Left colon (tissue), 2 donors: ENCODE measurements around the gene DLG4. TPM values are rescaled to one million over a fixed set of nuclear protein-coding genes. Genes with fewer than 3 reads are reported as not detected.
"Not testable (repeated sequence)": the region's sequence is repeated elsewhere in the genome, so short reads cannot be mapped to it uniquely, and the experiment has no call there.

Source experiments
- ATAC-seq: fragments of 200-7000 bp; cut with Tn5 transposase; one replicate; pipeline ENCODE4 v1.9.1; 2020; ENCODE audit warnings: mild to moderate bottlenecking, moderate library complexity
- DNase-seq, 2 donors: peaks; one replicate each; pipeline ENCODE4 v3.0.0-alpha.2; 2020
- intact Hi-C, 2 donors: fragments of 100-400 bp; cut with DNase I in 1 of 2; cut with micrococcal nuclease in 1 of 2; formaldehyde crosslinking; loops; one replicate each; pipeline versions ENCODE4 v1.11.2 to v1.14.0; 2022; cut with DNase I, micrococcal nuclease
- total RNA-seq, 2 donors: library from RNA; stranded (reverse); fragmentation: NEBNext Ultra II Directional; extraction: Animal tissue kit (Norgen Biotek cat#: 25700); gene quantifications; one replicate each; pipeline ENCODE4 v1.2.1, GENCODE V29; 2021
- donor health status: DM: no; HTN: no; CAD: no.
- donor health status: DM: yes; HTN: yes; CAD: no.

The DLG4 gene
- total RNA-seq, 2 donors from 2014 or later, result 4.0 to 7.3 TPM

DNA sequence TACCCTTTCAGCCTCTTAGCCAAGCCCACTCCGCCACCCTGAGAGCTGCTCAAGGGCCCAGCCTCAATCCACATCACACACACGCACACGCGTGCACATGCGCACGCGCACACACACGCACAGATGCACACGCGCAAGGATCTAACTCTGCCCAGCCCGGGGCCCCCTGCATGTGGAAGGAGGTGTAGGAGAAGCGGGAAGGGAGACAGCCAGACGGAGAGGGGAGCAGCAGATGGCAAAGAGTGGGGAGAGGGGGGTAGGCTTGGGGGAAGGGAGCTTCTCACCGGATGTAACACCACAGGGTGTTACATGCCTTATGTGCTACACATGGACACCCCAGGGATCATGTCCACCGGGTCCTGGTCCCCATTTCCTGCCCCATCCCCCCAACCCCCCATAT, 15.3 kb downstream of the DLG4 start:
- DNase-seq, result peak in 1 of 2 donors; percentile 27
- intact Hi-C loops, result no loop called here

DNA sequence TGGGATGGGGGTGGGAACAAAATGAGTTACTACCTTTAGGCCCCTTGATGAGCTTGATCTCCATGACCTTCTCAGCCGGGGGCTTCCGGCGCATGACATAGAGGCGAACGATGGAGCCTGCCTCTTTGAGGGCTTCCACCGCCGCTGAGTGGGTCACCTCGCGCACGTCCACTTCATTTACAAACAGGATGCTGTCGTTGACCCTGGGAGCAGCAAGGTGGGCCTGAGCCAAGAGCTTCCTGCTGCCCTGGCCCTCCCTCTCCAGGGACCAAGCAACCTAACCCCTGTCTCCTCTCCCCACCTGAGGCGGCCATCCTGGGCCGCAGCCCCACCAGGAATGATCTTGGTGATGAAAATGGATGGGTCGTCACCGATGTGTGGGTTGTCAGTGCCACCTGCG, 16.2 kb downstream of the DLG4 start:
- no peak for ATAC-seq
- intact Hi-C loops, result no loop called here
- DNase-seq, result peak in 1 of 2 donors; percentile 25

More for the DNA sequence above, 15.3 kb downstream of the DLG4 start:
- peak; percentile 16 for ATAC-seq

DNA sequence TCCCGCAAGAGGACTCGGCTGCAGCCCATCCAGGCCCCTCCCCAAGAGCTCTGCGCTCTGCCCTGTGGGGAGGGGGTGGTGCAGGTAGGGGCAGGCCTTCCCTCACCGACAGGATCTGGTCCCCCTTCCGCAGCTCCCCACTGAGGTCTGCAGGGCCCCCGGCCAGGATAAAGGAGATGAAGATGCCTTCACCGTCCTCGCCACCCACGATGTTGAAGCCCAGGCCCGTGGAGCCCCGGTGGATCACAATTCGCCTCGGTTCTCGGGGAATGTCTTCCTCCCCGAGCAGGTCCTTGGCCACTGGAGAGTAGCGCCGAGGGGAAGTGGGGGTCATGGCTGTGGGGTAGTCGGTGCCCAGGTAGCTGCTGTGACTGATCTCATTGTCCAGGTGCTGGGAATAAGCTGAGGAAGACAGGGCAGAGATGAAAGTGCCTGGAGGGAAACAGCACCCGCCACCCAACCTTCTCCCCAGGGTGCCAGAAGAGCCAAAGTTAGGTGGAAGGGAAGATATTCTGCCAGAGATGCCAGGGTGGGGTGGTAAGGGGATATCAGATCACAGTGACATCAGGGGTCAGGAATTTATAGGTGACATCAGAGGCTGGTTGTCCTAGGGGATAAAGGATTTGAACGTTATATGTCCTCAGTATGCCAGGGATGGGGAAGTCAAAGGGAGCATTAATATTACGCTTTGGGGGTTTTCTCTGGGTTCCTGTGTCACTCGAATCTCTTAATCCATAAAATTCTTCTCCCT, 22.8 kb downstream of the DLG4 start:
- no peak for ATAC-seq
- DNase-seq, result no peak
- intact Hi-C loops, result no loop called here

DNA sequence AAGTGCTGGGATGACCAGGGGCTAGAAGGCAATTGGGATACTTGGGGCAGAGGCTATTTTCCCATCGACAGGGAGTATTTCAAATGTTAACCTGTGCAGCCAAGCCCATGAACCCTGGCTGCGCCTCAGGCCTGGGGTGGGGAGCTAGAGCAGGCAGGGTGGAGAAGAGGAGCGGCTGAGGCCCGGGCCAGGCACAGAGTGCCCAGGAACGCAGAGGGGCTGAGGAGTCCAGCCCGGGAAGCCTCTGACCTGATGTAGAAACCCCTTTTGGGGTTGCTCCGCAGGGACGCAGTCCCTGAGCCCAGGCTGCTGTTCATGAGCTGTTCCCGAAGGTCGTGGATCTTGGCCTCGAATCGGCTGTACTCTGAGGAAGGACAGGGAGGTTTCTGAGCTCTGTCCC, 23.7 kb downstream of the DLG4 start:
- intact Hi-C loops, result no loop called here
- DNase-seq (no peak), ATAC-seq (no peak)

DNA sequence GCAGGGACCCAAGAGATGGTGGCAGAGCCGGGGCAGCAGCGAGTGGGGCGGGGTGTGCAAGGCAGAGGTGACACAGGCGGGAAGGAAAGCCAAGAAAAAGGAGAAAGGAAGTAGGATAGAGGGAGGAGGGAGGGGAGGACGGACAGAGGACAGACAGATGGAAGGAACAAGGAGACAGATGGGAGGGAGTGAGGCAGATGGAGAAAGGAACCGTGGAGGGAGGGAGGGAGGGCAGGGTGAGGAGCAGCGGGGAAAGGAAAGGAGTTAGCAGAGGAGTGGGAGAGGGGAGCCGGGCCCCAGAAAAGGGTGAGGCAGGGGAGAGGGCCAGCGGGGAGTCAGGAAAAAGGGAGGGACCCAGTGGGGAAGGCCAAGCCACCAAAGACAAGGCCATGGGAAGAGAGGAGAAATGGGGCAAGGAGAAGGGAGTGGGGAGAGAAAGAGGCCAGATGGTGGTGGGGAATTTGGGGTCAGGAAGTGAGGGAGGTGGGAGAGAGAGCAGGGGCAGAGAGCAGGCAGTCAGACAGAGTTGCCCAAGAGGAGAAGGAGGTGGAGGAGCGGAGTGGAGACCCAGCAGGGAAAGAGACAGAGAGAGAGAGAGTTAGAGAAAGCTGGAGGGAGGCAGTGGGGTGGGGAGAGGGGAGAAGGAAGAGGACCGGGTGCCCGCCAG, 27.2 kb downstream of the DLG4 start:
- ATAC-seq (no peak), DNase-seq (no peak)
- intact Hi-C loops, result no loop called here

DNA sequence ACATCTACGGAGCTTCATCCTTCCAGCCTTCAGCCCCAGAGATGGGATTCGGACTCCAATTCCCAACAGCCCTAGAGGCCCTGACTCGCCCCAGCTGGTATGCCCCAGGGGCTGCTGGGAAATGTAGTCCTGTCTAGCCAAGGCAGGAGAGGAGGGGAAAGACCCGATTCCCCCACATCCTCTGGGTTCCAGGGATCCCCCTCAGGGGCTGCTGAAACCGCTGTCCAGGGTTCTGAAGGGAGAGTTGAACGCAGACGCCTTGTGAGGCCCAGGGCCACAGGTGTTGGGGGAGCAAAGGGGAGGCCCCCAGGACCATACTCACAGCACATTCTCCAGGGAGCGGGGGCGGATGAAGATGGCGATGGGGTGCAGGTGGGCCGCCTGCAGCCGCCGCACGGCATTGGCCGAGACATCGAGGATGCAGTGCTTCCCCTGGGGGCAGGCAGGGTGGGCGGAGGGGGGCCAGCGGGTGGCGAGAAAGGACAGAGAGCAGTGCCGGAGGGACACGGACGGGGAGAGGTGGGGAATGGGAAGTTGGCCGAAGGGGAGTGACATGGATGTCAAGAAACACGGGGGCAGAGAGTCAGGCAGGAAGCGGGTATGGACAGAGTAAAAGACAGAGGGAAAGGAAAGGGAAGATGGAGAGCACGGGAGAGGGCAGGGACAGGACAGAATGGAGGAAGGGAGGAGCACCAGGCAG, 27.9 kb downstream of the DLG4 start:
- intact Hi-C loops, result no loop called here
- DNase-seq, result peak in 1 of 2 donors; percentile 47

DNA sequence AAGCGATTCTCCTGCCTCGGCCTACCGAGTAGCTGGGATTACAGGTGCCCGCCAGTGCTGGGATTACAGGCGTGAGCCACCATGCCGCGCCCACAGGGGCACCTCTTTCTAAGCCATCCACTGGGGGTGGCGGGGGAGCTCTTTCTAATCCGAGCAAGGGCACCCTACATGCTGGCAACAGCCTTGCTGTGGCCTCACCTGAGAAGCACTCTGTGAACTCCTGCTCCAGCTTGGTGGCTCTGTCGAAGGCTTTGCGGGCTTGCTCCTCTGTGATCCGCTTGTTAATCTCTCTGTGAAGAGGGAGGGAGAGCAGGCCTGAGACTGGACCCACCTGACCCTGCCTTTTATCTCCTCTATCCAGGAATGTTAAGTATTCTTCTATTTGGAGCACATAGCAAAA, 28.6 kb downstream of the DLG4 start:
- intact Hi-C loops, result no loop called here
- no peak for DNase-seq
- ATAC-seq, result no peak

More for the DNA sequence above, 27.9 kb downstream of the DLG4 start:
- ATAC-seq, result peak; percentile 87

DNA sequence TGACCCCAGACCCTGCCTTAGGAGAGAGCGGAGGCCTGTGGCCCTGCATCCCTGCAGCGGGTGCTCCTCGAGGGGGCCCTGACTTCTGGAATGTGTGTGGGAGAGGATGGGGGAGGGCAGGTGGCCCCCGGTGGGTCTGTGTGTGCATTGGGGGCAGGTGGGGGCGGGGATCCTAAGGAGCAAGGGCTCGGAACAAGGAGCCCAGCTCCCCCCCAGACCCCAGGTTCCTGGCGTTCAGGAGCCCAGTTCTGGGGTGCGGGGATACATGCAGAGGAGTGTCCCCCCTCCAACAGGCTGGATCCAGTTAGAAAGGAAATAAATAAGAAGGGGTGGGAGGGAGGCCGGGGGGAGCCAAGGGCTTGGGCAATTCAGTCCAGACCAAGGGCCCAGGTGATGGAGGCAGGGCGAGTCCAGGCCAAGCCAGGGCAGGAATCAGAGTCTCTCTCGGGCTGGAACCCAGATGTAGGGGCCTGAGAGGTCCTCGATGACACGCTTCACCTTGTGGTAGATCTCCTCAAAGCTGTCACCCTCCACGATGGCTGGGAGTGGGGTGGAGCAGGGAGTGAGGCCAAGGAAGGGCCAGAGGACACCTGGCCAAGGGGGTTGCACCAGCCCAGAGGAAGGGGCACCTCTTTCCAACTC, 29.2 kb downstream of the DLG4 start:
- intact Hi-C loops, result no loop called here
- DNase-seq (no peak), ATAC-seq (no peak)

DNA sequence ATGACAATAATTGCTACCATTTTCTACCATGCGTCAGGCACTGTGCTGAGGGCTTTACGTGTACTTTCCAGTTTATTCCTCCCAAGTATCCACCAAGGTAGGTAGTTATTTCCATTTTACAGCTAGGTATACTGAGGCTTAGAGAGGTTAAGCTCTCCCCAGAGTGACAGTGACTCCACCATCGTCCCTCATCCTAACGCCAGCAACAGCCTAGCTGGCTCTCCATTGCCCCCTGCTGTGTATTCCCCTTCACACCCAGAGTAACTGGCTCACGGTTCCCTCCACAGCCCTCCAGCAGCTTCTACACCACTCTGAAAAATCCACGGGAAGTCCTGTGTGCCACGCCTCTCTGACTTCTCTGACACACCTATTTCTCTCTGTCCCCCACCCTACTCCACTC, 33.4 kb downstream of the DLG4 start:
- peak; percentile 13 for ATAC-seq
- intact Hi-C loops, result no loop called here
- DNase-seq, result no peak

DNA sequence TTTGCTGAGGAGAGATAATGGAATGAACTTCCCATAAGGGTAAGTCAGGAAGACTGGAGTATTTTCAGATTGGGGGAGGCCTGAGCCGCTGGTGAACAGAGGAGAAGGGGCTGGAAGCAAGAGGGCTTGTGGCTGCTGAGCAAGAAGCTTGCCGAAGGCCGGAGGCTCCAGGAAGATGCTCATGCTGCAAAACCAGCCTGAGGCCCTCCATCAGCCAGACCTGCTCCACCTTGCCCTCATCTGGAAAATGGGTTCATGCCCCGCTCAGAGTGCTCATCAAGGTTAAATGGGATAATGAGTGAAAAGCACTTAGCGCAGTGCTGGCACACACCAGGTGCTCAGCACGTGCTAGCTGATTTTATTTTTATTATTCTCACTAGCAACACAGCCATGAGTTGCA, 35.0 kb downstream of the DLG4 start:
- intact Hi-C loops, result no loop called here
- DNase-seq, result no peak
- no peak for ATAC-seq

DNA sequence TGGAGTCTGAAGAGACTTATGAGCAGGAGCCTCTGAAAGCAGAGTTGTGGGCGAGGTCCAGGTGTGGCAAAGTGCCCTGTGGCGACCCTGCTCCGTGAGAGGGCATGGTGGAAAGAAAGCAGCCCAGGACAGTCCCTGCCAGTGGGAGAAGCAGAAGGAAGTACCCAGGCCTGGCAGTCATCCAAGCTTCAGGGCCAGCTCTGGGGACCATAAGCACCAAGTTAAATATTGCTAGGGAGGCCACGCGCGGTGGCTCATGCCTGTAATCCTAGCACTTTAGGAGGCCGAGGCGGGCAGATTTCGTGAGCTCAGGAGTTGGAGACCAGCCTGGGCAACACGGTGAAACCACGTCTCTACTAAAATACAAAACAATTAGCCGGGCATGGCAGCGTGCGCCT, 35.5 kb downstream of the DLG4 start:
- intact Hi-C loops, result no loop called here
- DNase-seq (peak; percentile 76 to 87), ATAC-seq (peak; percentile 95)

DNA sequence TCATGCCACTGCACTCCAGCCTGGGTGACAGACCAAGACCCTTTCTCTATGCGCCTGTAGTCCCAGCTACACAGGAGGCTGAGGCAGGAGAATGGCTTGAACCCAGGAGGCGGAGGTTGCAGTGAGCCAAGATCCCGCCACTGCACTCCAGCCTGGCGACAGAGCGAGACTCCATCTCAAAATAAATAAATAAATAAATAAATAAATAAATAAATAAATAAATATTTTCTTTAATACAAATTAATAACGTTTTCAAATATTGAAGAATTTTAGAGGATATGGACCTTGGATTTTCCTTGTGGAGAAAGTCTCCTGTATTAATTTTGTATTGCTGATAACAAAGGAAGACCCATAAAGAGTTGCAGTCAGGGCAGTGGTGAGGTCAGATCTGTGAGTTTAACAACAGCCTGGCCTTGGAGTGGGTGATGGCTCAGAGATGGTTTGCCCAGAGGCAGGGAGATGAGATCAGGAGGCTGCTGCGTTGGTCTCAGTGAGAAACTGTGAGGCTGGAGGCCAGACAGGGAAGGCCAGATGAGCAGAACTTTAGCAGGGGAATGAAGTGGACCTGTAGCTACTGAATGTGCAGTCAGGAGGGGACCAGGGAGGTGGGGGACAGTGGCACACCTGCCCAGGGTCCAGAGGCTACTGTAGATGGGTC, 36.1 kb downstream of the DLG4 start:
- ATAC-seq (peak; percentile 49), DNase-seq (no peak)
- intact Hi-C loops, result no loop called here

DNA sequence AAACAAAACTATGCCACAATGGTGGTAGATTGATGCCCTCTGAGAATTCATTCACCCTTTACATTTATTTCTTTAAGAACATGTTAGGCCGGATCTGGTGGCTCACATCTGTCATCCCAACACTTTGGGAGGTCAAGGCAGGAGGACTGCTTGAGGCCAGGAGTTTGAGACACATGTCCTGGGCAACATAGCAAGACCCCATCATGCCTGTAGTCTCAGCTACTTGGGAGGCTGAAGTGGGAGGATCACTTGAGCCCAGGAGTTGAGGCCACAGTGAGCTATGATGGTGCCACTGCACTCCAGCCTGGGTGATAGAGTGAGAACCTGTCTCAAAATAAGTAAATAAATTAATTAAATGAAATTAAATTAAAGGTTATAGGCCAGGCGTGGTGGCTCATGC, 37.5 kb downstream of the DLG4 start:
- intact Hi-C loops, DNase-seq, ATAC-seq: not testable (repeated sequence)

DNA sequence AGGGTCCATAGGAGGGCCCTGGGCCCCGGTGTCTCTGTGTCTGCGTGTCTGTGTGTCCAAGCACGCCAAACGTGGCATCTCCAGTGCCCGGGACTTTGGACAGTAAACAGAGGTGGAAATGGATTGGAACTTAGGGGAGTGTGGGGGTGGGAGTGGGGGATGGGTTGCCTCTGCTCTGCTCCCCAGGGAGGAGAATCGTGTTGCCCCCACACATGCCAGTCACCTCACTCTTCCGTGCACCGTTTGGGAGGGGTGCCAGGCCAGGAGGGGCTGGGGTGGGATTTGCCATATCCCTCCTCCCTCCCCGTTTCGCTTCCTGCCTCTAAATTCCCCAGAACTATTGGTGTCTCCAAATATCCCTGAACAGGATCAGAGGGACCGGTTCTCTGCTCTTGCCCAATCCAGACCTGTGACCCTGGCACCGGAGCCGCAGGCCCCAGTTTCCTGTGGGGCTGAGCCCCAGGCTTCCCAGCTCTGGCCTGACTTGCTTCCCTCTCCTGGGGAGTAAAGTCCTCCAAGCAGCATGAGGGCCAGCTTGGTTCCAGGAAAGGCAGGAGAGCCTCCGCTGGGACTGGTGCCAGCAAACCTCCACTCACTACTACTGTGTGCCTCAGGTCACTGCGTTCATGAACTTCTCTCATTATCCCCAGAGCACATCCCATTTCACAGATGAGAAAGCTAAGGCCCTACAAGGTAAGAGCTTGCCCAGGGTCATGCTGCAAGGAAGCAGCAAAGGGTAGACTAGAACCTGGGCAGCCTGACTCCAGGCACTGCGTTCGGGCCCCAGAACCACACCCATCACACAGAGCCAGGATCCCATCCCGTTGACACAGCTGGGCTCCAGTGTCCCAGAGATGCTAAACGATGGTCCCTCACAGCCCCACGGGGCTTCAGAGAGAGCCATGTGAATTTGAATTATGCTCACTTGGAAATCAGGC, 40.0 kb downstream of the DLG4 start, which contains the start of gene ASGR1:
ASGR1 (minus strand) TSS at position 54 of the 938 bp plus-strand sequence. CDS start 807 bp downstream, outside the sequence.
- intact Hi-C loops, result loop anchor here in 1 of 2 donors (5.0 kb wide), 1 partner anchor 132 kb away; no protein-coding TSS in a partner anchor
- ATAC-seq, result no peak
- no peak for DNase-seq

DNA sequence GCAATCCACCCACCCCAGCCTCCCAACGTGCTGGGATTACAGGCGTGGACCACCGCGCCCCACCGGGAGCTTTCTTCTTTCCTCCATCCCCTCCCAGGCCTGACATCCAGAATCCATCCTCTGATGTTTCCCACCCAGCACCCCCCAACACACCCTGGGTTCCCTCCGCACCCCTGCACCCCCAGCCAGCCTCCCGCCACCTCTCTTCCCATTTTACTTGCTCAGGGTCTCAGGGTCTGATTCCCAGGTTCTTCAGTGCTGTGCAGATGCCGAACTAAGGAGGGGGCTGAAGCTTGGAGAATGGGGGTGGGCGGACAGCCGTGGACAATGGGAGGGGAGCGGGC, 40.7 kb downstream of the DLG4 start:
- intact Hi-C loops, result loop anchor here in 1 of 2 donors (5.0 kb wide), 1 partner anchor 132 kb away; no protein-coding TSS in a partner anchor
- ATAC-seq (no peak), DNase-seq (no peak)

DNA sequence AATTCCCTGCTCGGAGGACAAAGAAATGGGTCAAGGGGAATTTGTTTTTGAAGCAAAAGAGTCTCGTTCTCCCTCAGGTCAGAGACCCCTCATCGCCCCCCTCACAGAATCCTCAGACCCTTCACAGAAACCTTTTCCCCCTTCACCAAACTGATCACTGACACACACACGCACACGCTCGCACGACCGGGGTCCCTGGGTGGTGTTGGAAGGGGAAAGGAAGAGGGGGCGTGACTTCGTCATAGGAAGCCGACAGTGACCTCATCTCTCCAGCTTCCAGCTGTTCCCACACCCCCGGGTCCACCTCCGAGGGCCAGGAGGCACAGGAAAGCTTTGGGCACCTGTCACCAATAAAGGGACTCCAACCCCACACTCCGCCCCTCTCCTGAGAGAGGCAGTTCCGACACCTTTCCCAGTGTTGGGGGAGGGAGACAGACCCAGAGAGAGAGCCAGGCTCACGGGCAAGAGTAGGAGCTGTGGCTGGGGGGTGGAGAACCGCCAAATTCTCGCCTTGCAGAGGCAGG, 41.6 kb downstream of the DLG4 start:
- intact Hi-C loops, result loop anchor here in 1 of 2 donors (5.0 kb wide), 1 partner anchor 131 kb away; no protein-coding TSS in a partner anchor
- DNase-seq (no peak), ATAC-seq (peak; percentile 49)
